Vagina (tissue), 2 donors: ENCODE measurements around the gene C11orf24.

Experiments used
- CTCF ChIP-seq, 3 experiments: fragments of 450-650 bp in 2 of 3; fragments of 200-600 bp in 1 of 3; sonication (generic) in 1 of 3; IDR thresholded peaks; one replicate each; pipeline ENCODE4 v1.5.1; 2017 to 2019; ENCODE audit warnings: antibody characterized with exemption in 3 of 3, mild to moderate bottlenecking in 2 of 3, moderate library complexity in 2 of 3
- POLR2AphosphoS5 ChIP-seq, 2 donors: sonication (generic); formaldehyde crosslinking; IDR thresholded peaks; one replicate each; pipeline ENCODE4 v1.9.0; 2017; ENCODE audit warnings: antibody characterized with exemption in 2 of 2, mild to moderate bottlenecking in 2 of 2, low read depth in 1 of 2; ENCODE audit not compliant: insufficient read depth in 1 of 2

- no peak for TF ChIP-seq CTCF (IDR thresholded peaks at IDR 0.05)
- TF ChIP-seq POLR2AphosphoS5 (IDR thresholded peaks at IDR 0.05; ENCODE audit: insufficient read depth in 1 of 2, low read depth in 1 of 2) = no peak
Measured at GRCh38 chr11:68270196-68271022, 1.4 kb downstream of the C11orf24 start.
